DND-41 (cell line): ENCODE data around the gene NKRF.
A peak's percentile ranks its signal among the peaks of the same experiment; 100 is the strongest.

Source experiments
- ATAC-seq: fragments of 200-7000 bp; cut with Tn5 transposase; 3 replicates; pipeline ENCODE4 v1.9.1; 2021; ENCODE audit warnings: low read depth; ENCODE audit not compliant: insufficient read depth
- DNase-seq: peaks from one replicate; pipeline ENCODE4 v3.0.0-alpha.2; 2020
- H2AFZ ChIP-seq: 2 replicates; pipeline ENCODE4 v1.6.0; 2012; ENCODE audit warnings: low read depth, low read length
- H3K27ac ChIP-seq: 2 replicates; pipeline ENCODE4 v1.5.1; 2012; ENCODE audit warnings: low read length, inconsistent platforms
- H3K27me3 ChIP-seq: fragments of 200-600 bp; sonication (generic); 2 replicates; pipeline ENCODE4 v1.6.0; 2012; ENCODE audit warnings: low read length, mild to moderate bottlenecking, inconsistent platforms; ENCODE audit not compliant: insufficient read depth, poor library complexity
- H3K36me3 ChIP-seq: 2 replicates; pipeline ENCODE4 v1.5.1; 2012; ENCODE audit warnings: low read length, inconsistent platforms; ENCODE audit not compliant: insufficient read depth
- H3K4me1 ChIP-seq: 2 replicates; pipeline ENCODE4 v1.5.1; 2012; ENCODE audit warnings: mild to moderate bottlenecking, low read length; ENCODE audit not compliant: insufficient read depth
- H3K4me2 ChIP-seq: 2 replicates; pipeline ENCODE4 v1.6.0; 2012; ENCODE audit warnings: mild to moderate bottlenecking, moderate library complexity, low read length, inconsistent platforms; ENCODE audit not compliant: insufficient read depth
- H3K4me3 ChIP-seq, 2 experiments: fragments of 200-600 bp in 1 of 2; shearing (Covaris generic) in 1 of 2; 2 replicates each; pipeline ENCODE4 v1.5.1; 2012 to 2016; ENCODE audit warnings: inconsistent platforms in 2 of 2, low read length in 2 of 2, mild to moderate bottlenecking in 2 of 2, low read depth in 1 of 2, moderate library complexity in 1 of 2
- H3K79me2 ChIP-seq: 2 replicates; pipeline ENCODE4 v1.6.0; 2012; ENCODE audit warnings: low read length, inconsistent platforms; ENCODE audit not compliant: insufficient read depth
- H3K9ac ChIP-seq: 2 replicates; pipeline ENCODE4 v1.6.0; 2012; ENCODE audit warnings: low read depth, mild to moderate bottlenecking, inconsistent platforms, low read length, moderate library complexity
- H3K9me3 ChIP-seq: 2 replicates; pipeline ENCODE4 v1.5.1; 2012; ENCODE audit warnings: low read length, moderate library complexity, mild to moderate bottlenecking, inconsistent platforms; ENCODE audit not compliant: insufficient read depth, severe bottlenecking
- H4K20me1 ChIP-seq: 2 replicates; pipeline ENCODE4 v1.6.0; 2012; ENCODE audit warnings: low read length; ENCODE audit not compliant: insufficient read depth
- EZH2 ChIP-seq: IDR thresholded peaks from 3 replicates; pipeline ENCODE4 v1.6.1; 2012; ENCODE audit warnings: borderline replicate concordance, low read depth, mild to moderate bottlenecking, moderate library complexity, low read length, inconsistent platforms; ENCODE audit not compliant: severe bottlenecking
- TF ChIP-seq, protein P1 (sequence below): IDR thresholded peaks from 2 replicates; pipeline ENCODE4 v1.5.1; 2012; ENCODE audit warnings: borderline replicate concordance, low read length, moderate library complexity, mild to moderate bottlenecking; ENCODE audit not compliant: poor library complexity, severe bottlenecking; ENCODE audit errors: extremely low read depth

Gene NKRF

DNA sequence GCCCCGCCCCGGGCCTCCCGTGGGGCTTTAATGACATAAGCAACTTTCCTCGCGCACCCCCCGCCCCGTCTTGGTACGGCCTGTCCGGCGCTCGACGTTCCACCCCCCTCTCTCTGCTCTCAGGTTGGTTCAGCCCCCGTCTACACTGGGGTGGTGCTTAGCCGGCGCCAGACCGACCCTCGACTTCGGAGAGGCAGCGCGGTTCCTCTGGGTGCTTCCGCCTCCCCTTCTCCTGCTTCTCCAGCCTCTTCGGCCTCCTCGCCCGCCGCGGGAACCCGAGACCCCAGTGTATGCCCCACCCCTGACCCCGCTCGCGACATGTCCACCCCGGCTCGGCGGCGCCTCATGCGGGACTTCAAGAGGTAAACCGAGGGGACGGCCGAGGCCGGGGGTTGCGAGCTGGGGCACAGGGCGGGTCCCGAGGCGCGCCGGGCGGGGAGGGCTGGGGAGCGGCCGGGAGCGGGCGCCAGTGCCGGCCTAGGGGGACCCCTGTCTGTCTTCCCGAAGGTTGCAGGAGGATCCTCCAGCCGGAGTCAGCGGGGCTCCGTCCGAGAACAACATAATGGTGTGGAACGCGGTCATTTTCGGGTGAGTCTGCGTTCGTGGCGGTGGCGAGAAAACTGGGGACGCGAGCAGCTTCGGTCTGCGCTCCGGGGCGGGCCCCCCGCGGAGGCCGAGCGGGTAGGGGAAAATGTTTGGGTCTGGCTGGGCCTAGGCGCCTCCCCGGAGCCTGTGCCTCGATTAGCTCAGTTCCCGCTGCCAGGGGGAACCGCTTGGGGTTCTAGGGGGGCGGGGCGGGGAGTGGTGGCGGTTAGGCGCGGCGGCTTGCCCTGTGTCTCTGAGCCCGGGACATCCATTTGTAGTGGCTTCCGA is 31.6 kb downstream of the NKRF start, which contains the start of gene UBE2A:
TSS of gene UBE2A (plus strand) at position 170 of the 873 bp plus-strand sequence. CDS start at position 319, 149 bp downstream.
- H3K4me1 ChIP-seq: peaks cover 25% of the 10 kb centered on the region
- H3K79me2 ChIP-seq: peaks cover 35% of the 10 kb centered on the region
- H3K4me3 ChIP-seq: peak within 1 kb of the TSS; percentile 75 to 89; a peak in 3 of 4 replicates
- H3K27me3 ChIP-seq: no peaks in the 10 kb centered on the region
- no peaks in the 10 kb centered on the region for H3K9me3 ChIP-seq
- peak; percentile 89 for ATAC-seq
- peak within 1 kb of the TSS; percentile 90 for H2AFZ ChIP-seq
- peak; percentile 92 for DNase-seq
- H3K9ac ChIP-seq: peak within 1 kb of the TSS; percentile 75
- TF ChIP-seq, protein P1, sequence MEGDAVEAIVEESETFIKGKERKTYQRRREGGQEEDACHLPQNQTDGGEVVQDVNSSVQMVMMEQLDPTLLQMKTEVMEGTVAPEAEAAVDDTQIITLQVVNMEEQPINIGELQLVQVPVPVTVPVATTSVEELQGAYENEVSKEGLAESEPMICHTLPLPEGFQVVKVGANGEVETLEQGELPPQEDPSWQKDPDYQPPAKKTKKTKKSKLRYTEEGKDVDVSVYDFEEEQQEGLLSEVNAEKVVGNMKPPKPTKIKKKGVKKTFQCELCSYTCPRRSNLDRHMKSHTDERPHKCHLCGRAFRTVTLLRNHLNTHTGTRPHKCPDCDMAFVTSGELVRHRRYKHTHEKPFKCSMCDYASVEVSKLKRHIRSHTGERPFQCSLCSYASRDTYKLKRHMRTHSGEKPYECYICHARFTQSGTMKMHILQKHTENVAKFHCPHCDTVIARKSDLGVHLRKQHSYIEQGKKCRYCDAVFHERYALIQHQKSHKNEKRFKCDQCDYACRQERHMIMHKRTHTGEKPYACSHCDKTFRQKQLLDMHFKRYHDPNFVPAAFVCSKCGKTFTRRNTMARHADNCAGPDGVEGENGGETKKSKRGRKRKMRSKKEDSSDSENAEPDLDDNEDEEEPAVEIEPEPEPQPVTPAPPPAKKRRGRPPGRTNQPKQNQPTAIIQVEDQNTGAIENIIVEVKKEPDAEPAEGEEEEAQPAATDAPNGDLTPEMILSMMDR: peak; percentile 22
- no peak for TF ChIP-seq EZH2
- H3K4me2 ChIP-seq: peak within 1 kb of the TSS; percentile 81
- peaks cover 7% of the 10 kb centered on the region; the same call in 1 of the 2 replicates for H4K20me1 ChIP-seq
- H3K36me3 ChIP-seq: peaks cover 17% of the 10 kb centered on the region
- H3K27ac ChIP-seq: peak within 1 kb of the TSS; percentile 80

DNA sequence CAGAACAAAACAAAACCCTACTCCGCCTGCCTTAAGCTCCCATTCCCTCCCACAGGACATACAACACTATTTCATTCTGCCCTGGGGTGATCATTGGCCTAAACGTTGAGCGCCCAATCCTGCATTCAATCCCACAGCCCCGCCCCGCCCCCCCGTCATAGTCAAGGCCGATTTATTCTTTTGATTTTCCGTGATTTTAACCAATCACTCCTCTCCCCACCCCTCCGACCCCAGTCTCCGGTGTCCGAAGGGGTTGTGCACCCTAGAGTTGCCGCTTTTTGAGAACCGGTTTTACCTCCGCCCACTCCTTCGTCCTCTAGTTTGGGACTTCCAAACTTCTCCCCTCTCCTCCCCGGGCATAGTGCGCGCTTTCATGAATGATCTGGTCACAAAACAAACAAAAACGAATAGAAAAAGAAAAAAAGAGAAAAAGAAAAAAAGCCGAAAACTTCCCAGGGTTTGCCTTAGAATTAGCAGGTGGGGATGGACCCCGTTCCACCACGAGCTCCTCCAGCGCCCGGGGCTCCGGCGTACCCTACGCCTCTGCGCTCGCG is 32.3 kb downstream of the NKRF start:
- Histone ChIP-seq H3K4me2 (peak overlapping the region; percentile 74), H3K27ac (peak overlapping the region; percentile 74), H3K79me2 (peaks cover 35% of the 10 kb centered on the region), H3K4me3 (peak overlapping the region; percentile 75 to 89; a peak in 3 of 4 replicates), H3K36me3 (peaks cover 17% of the 10 kb centered on the region), H2AFZ (peak overlapping the region; percentile 90), H3K27me3 (no peaks in the 10 kb centered on the region), H4K20me1 (peaks cover 7% of the 10 kb centered on the region; the same call in 1 of the 2 replicates), H3K9ac (peak overlapping the region; percentile 75), H3K9me3 (no peaks in the 10 kb centered on the region), H3K4me1 (peaks cover 25% of the 10 kb centered on the region)
- ATAC-seq (peak; percentile 10; the same call in 2 of the 3 replicates), DNase-seq (no peak)
- TF ChIP-seq, protein P1: no peak
- TF ChIP-seq EZH2: no peak

DNA sequence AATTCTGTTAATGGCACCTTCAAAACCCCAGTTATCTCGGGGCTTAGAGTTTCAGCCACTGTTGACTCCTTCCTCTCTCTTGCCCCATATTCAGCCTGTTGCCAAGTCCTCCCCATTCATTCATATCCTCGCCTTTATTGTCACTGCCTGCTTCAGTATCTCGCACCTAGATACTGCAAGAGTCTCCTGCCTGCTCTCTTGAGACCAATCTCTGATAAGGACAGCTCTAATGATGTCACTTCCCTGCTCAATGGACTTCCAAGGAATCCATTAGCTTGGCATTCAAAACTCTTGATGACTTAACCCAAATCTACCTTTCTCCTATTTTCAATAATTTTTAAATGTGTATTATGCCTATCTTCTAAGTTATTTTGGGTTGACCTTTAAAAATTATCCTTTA is 33.0 kb downstream of the NKRF start:
- Histone ChIP-seq H3K4me2 (peak overlapping the region; percentile 74), H3K4me3 (peak overlapping the region; percentile 75 to 89; a peak in 3 of 4 replicates), H3K4me1 (peaks cover 25% of the 10 kb centered on the region), H3K79me2 (peaks cover 35% of the 10 kb centered on the region), H3K9ac (peak overlapping the region; percentile 75; the same call in 1 of the 2 replicates), H3K27ac (no peak overlapping the region), H3K27me3 (no peaks in the 10 kb centered on the region), H3K36me3 (peaks cover 17% of the 10 kb centered on the region), H4K20me1 (peaks cover 7% of the 10 kb centered on the region; the same call in 1 of the 2 replicates), H3K9me3 (no peaks in the 10 kb centered on the region), H2AFZ (peak overlapping the region; percentile 90; the same call in 1 of the 2 replicates)
- no peak for TF ChIP-seq EZH2
- TF ChIP-seq, protein P1: no peak
- ATAC-seq (no peak), DNase-seq (no peak)
